Astrocyte (in vitro differentiated cells and primary cell): Measurements from ENCODE around the gene CTSZ. TPM values are rescaled to one million over a fixed set of nuclear protein-coding genes. Genes with fewer than 3 reads are reported as not detected.

Experiments
- DNase-seq: peaks from one replicate; pipeline ENCODE4 v3.0.0-alpha.2; 2010; ENCODE audit warnings: low read depth
- FAIRE-seq: peaks from 2 replicates; lab custom pipeline; 2011; peaks lifted over from hg19 to GRCh38; lab: Jason Lieb, UNC
- H2AFZ ChIP-seq: 2 replicates; pipeline ENCODE4 v1.6.0; 2012; ENCODE audit warnings: low read depth, low read length, inconsistent platforms
- H3K27ac ChIP-seq: 2 replicates; pipeline ENCODE4 v1.5.1; 2011; ENCODE audit warnings: low read depth, low read length, inconsistent platforms
- H3K27me3 ChIP-seq: 2 replicates; pipeline ENCODE4 v1.6.0; 2011; ENCODE audit warnings: low read length, inconsistent platforms; ENCODE audit not compliant: insufficient read depth
- H3K36me3 ChIP-seq: 2 replicates; pipeline ENCODE4 v1.5.1; 2011; ENCODE audit warnings: low read length, inconsistent platforms; ENCODE audit not compliant: insufficient read depth
- H3K4me1 ChIP-seq: 2 replicates; pipeline ENCODE4 v1.5.1; 2011; ENCODE audit warnings: low read length, inconsistent platforms; ENCODE audit not compliant: insufficient read depth
- H3K4me2 ChIP-seq: 2 replicates; pipeline ENCODE4 v1.6.0; 2012; ENCODE audit warnings: low read length, inconsistent platforms
- H3K4me3 ChIP-seq: 2 replicates; pipeline ENCODE4 v1.5.1; 2011; ENCODE audit warnings: low read depth, mild to moderate bottlenecking, low read length, inconsistent platforms; ENCODE audit not compliant: insufficient read depth
- H3K79me2 ChIP-seq: 2 replicates; pipeline ENCODE4 v1.6.0; 2012; ENCODE audit warnings: mild to moderate bottlenecking, low read length, inconsistent platforms; ENCODE audit not compliant: insufficient read depth
- H3K9ac ChIP-seq: 2 replicates; pipeline ENCODE4 v1.6.0; 2012; ENCODE audit warnings: mild to moderate bottlenecking, low read length, inconsistent platforms
- H3K9me3 ChIP-seq: 2 replicates; pipeline ENCODE4 v1.5.1; 2012; ENCODE audit warnings: low read depth, mild to moderate bottlenecking, low read length, inconsistent platforms; ENCODE audit not compliant: insufficient read depth
- H4K20me1 ChIP-seq: 2 replicates; pipeline ENCODE4 v1.6.0; 2012; ENCODE audit warnings: low read length, inconsistent platforms; ENCODE audit not compliant: insufficient read depth
- H3K27ac Mint-ChIP-seq: one replicate; pipeline ENCODE4 v1.8.0; 2021; ENCODE audit warnings: mild to moderate bottlenecking, mixed read lengths; ENCODE audit not compliant: unreplicated experiment
- H3K27me3 Mint-ChIP-seq: one replicate; pipeline ENCODE4 v1.8.0; 2021; ENCODE audit warnings: low read depth, mixed read lengths; ENCODE audit not compliant: unreplicated experiment
- H3K36me3 Mint-ChIP-seq: one replicate; pipeline ENCODE4 v1.8.0; 2021; ENCODE audit warnings: low read depth, mixed read lengths; ENCODE audit not compliant: unreplicated experiment
- H3K4me1 Mint-ChIP-seq: one replicate; pipeline ENCODE4 v1.8.0; 2021; ENCODE audit warnings: low read depth, mixed read lengths; ENCODE audit not compliant: unreplicated experiment
- H3K4me3 Mint-ChIP-seq: one replicate; pipeline ENCODE4 v1.8.0; 2021; ENCODE audit warnings: mild to moderate bottlenecking, moderate library complexity, mixed read lengths; ENCODE audit not compliant: unreplicated experiment
- H3K9me3 Mint-ChIP-seq: one replicate; pipeline ENCODE4 v1.8.0; 2021; ENCODE audit warnings: mild to moderate bottlenecking, mixed read lengths; ENCODE audit not compliant: unreplicated experiment
- EZH2 ChIP-seq: IDR thresholded peaks from 2 replicates; pipeline ENCODE4 v1.6.1; 2012; ENCODE audit warnings: mild to moderate bottlenecking, low read length, inconsistent platforms; ENCODE audit not compliant: insufficient read depth
- total RNA-seq: library from RNA; stranded (reverse); gene quantifications from 2 replicates; pipeline ENCODE4 v1.2.1, GENCODE V29; 2021
- TF ChIP-seq, protein P1 (sequence below): IDR thresholded peaks from 2 replicates; pipeline ENCODE4 v1.5.1; 2011; ENCODE audit warnings: low read depth, mild to moderate bottlenecking, inconsistent platforms, low read length, moderate library complexity; ENCODE audit not compliant: insufficient read depth

Gene CTSZ
- total RNA-seq, 1 donor from 2014 or later, result 112 TPM

DNA sequence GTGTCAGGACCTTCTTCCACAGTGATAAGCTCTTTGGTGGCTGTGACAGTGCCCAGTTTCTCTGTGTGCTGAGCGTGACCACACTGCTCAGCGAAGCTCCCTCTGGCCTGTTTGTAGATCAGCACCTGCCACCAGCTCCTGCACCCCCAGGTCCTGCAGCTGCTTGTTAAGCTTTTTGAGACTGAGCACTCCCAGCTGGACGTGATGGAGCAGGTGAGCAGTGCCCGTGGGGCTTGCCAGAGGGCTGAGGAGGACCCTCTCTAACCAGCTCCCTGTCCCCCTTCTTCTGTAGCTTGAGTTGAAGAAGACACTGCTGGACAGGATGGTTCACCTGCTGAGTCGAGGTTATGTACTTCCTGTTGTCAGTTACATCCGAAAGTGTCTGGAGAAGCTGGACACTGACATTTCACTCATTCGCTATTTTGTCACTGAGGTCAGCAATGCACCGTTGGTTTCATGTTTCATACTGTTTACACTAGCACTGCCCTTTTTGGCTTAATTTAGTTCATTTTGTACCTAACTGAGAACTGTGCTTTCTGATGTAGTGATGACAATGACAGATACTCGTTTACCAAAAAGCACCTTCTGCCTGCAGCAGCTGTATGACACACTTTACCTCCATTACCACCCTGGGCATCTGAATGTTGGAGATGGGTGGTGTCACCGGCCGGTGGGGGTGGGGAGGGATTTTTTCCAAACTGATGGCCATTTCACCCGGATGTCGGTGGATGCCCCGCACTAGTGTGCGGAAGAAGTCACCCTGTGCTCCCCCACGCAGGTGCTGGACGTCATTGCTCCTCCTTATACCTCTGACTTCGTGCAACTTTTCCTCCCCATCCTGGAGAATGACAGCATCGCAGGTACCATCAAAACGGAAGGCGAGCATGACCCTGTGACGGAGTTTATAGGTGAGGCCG, 13.5 kb downstream of the CTSZ start:
- peak overlapping the region; percentile 26 for H3K27ac Mint-ChIP-seq
- H3K9me3 Mint-ChIP-seq, result no peaks in the 10 kb centered on the region
- Histone ChIP-seq H3K4me1 (no peaks in the 10 kb centered on the region), H3K27ac (no peak overlapping the region), H3K36me3 (peaks cover 57% of the 10 kb centered on the region), H2AFZ (no peak overlapping the region), H3K79me2 (no peaks in the 10 kb centered on the region), H3K27me3 (no peaks in the 10 kb centered on the region), H3K4me2 (no peak overlapping the region), H3K4me3 (no peak overlapping the region), H3K9ac (no peak overlapping the region), H3K9me3 (no peaks in the 10 kb centered on the region), H4K20me1 (peaks cover 3% of the 10 kb centered on the region)
- TF ChIP-seq, protein P1, sequence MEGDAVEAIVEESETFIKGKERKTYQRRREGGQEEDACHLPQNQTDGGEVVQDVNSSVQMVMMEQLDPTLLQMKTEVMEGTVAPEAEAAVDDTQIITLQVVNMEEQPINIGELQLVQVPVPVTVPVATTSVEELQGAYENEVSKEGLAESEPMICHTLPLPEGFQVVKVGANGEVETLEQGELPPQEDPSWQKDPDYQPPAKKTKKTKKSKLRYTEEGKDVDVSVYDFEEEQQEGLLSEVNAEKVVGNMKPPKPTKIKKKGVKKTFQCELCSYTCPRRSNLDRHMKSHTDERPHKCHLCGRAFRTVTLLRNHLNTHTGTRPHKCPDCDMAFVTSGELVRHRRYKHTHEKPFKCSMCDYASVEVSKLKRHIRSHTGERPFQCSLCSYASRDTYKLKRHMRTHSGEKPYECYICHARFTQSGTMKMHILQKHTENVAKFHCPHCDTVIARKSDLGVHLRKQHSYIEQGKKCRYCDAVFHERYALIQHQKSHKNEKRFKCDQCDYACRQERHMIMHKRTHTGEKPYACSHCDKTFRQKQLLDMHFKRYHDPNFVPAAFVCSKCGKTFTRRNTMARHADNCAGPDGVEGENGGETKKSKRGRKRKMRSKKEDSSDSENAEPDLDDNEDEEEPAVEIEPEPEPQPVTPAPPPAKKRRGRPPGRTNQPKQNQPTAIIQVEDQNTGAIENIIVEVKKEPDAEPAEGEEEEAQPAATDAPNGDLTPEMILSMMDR, result no peak
- TF ChIP-seq EZH2, result no peak
- no peaks in the 10 kb centered on the region for H3K27me3 Mint-ChIP-seq
- DNase-seq, result no peak
- H3K4me1 Mint-ChIP-seq, result peaks cover 5% of the 10 kb centered on the region
- no peak overlapping the region for H3K4me3 Mint-ChIP-seq
- peaks cover 9% of the 10 kb centered on the region for H3K36me3 Mint-ChIP-seq
- no peak for FAIRE-seq

DNA sequence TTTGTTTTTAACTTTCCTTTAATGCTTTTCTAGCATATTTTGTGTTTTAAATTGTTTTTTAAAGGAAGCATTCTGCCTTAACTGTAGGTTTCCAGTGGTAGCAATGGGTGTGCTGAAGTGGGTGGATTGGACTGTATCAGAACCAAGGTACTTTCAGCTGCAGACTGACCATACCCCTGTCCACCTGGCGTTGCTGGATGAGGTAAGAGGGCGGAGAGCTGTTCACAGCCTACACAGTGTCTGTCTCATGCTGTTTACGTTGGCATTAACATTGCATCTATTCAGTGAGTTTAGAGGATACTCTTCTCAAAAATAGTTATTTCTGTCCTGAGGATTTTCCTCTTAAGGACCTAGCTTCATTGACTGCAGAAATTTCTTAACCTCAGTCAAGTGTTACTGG, 14.1 kb downstream of the CTSZ start:
- Histone ChIP-seq H3K79me2 (peaks cover under 1% of the 10 kb centered on the region), H3K4me3 (no peak overlapping the region), H3K27ac (no peak overlapping the region), H3K9me3 (no peaks in the 10 kb centered on the region), H3K4me1 (no peaks in the 10 kb centered on the region), H3K27me3 (no peaks in the 10 kb centered on the region), H3K36me3 (peaks cover 59% of the 10 kb centered on the region), H3K9ac (no peak overlapping the region), H4K20me1 (peaks cover 7% of the 10 kb centered on the region), H2AFZ (no peak overlapping the region), H3K4me2 (no peak overlapping the region)
- Mint-ChIP-seq H3K27me3 (no peaks in the 10 kb centered on the region), H3K4me3 (no peak overlapping the region), H3K36me3 (peaks cover 9% of the 10 kb centered on the region), H3K4me1 (peaks cover 5% of the 10 kb centered on the region), H3K27ac (no peak overlapping the region), H3K9me3 (no peaks in the 10 kb centered on the region)
- no peak for TF ChIP-seq EZH2
- TF ChIP-seq, protein P1, result no peak
- no peak for DNase-seq
- no peak for FAIRE-seq

DNA sequence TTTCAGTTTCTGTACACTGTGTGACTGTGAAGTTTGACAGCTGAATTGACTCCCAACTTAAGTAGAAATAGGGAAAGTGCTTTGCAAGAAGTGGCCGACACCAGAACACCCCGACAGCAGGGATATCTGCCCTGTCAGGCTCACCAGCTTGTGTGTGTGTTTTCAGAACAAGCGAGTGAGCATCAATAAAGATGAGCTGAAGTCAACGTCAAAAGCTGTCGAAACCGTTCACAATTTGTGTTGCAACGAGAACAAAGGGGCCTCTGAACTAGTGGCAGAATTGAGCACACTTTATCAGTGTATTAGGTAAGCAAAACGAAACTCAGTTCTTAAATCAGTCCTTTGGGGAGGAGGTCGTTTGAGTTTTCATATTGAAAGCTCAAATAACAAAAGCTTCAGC, 15.3 kb downstream of the CTSZ start:
- H3K4me2 ChIP-seq, result no peak overlapping the region
- H3K36me3 Mint-ChIP-seq, result peaks cover 2% of the 10 kb centered on the region
- no peak overlapping the region for H3K27ac ChIP-seq
- H3K36me3 ChIP-seq, result peaks cover 62% of the 10 kb centered on the region
- DNase-seq (no peak), FAIRE-seq (no peak)
- H3K4me1 ChIP-seq, result no peaks in the 10 kb centered on the region
- H3K9me3 Mint-ChIP-seq, result no peaks in the 10 kb centered on the region
- H3K79me2 ChIP-seq, result peaks cover 4% of the 10 kb centered on the region
- no peak overlapping the region for H3K27ac Mint-ChIP-seq
- peaks cover 15% of the 10 kb centered on the region for H4K20me1 ChIP-seq
- H3K4me3 Mint-ChIP-seq, result no peak overlapping the region
- no peak overlapping the region for H3K9ac ChIP-seq
- TF ChIP-seq, protein P1, result no peak
- TF ChIP-seq EZH2, result no peak
- no peak overlapping the region for H3K4me3 ChIP-seq
- H3K27me3 Mint-ChIP-seq, result no peaks in the 10 kb centered on the region
- H3K9me3 ChIP-seq, result no peaks in the 10 kb centered on the region
- peaks cover 5% of the 10 kb centered on the region for H3K4me1 Mint-ChIP-seq
- H2AFZ ChIP-seq, result no peak overlapping the region
- no peaks in the 10 kb centered on the region for H3K27me3 ChIP-seq
